ENCODE results near the gene HSPA5.

DNA sequence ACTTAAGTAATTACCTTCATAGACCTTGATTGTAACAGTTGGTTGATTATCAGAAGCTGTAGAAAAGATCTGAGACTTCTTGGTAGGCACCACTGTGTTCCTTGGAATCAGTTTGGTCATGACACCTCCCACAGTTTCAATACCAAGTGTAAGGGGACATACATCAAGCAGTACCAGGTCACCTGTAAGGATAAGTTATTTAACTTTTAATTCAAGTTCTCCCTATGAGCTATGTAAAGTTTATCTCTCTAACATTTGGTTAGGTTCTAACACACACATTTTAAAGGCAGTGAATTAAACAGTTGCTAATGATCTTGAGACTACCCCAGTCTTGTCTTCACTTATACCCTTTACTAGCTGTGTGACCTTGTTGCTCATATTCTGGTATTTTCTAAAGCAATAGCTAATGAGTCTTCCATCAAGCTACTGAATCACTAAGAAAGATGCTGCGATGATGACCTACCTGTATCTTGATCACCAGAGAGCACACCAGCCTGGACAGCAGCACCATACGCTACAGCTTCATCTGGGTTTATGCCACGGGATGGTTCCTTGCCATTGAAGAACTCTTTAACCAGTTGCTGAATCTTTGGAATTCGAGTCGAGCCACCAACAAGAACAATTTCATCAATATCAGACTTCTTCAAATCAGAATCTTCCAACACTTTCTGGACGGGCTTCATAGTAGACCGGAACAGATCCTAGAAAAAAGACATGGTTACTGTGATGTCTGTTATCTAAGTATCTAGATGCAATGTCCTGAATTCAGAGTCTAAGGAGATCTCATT lies 2.8 kb downstream of the HSPA5 start:
- TF ChIP-seq, protein P1, sequence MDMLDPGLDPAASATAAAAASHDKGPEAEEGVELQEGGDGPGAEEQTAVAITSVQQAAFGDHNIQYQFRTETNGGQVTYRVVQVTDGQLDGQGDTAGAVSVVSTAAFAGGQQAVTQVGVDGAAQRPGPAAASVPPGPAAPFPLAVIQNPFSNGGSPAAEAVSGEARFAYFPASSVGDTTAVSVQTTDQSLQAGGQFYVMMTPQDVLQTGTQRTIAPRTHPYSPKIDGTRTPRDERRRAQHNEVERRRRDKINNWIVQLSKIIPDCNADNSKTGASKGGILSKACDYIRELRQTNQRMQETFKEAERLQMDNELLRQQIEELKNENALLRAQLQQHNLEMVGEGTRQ (IDR thresholded peaks at IDR 0.05; ENCODE audit: low read depth, low read length), result no peak
- TF ChIP-seq, protein P2, sequence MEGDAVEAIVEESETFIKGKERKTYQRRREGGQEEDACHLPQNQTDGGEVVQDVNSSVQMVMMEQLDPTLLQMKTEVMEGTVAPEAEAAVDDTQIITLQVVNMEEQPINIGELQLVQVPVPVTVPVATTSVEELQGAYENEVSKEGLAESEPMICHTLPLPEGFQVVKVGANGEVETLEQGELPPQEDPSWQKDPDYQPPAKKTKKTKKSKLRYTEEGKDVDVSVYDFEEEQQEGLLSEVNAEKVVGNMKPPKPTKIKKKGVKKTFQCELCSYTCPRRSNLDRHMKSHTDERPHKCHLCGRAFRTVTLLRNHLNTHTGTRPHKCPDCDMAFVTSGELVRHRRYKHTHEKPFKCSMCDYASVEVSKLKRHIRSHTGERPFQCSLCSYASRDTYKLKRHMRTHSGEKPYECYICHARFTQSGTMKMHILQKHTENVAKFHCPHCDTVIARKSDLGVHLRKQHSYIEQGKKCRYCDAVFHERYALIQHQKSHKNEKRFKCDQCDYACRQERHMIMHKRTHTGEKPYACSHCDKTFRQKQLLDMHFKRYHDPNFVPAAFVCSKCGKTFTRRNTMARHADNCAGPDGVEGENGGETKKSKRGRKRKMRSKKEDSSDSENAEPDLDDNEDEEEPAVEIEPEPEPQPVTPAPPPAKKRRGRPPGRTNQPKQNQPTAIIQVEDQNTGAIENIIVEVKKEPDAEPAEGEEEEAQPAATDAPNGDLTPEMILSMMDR (conservative IDR thresholded peaks at IDR 0.05; ENCODE audit: low read depth, low read length), result no peak
- TF ChIP-seq CEBPB (IDR thresholded peaks at IDR 0.05; ENCODE audit: low read depth, low read length) (no peak), FOS (IDR thresholded peaks at IDR 0.05; ENCODE audit: low read depth, low read length) (no peak)
